ENCODE data around the gene P2RY13.

P2RY13 gene

GRCh38 chr3:151306168-151306810 lies 23.1 kb downstream of the P2RY13 start:
- Histone ChIP-seq H3K9me3 (ENCODE audit: control insufficient read depth, insufficient read depth, low read length) (no peaks in the 10 kb centered on the region), H3K36me3 (ENCODE audit: control insufficient read depth, insufficient read depth, low read length) (no peaks in the 10 kb centered on the region), H3K4me3 (ENCODE audit: low read depth, low read length) (no peak overlapping the region), H3K4me1 (ENCODE audit: control insufficient read depth, insufficient read depth, low read length) (peaks cover 30% of the 10 kb centered on the region), H3K9ac (ENCODE audit: low read depth, low read length) (no peak overlapping the region), H3K27me3 (ENCODE audit: control insufficient read depth, insufficient read depth, low read length) (no peaks in the 10 kb centered on the region)

DNA sequence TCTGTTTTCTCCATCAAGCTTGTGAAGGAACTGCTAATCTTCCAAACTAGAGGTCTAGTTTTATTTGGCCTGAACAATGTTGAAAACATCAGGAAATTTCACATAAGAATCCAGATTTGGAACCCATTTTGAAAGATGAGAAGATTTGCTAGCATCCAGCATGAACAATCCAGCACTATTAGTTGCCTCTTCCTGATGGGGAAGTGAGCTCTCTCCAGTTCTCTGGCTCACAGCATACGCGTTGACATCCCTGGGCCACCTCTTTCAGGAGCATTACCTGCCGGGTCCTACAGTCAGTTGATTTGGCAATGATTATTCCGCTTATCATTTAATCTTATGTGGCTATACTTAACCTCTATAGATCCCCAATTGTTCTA lies 23.6 kb downstream of the P2RY13 start:
- Histone ChIP-seq H3K4me1 (ENCODE audit: control insufficient read depth, insufficient read depth, low read length) (peaks cover 30% of the 10 kb centered on the region), H3K9me3 (ENCODE audit: control insufficient read depth, insufficient read depth, low read length) (no peaks in the 10 kb centered on the region), H3K9ac (ENCODE audit: low read depth, low read length) (no peak overlapping the region), H3K27me3 (ENCODE audit: control insufficient read depth, insufficient read depth, low read length) (no peaks in the 10 kb centered on the region), H3K4me3 (ENCODE audit: low read depth, low read length) (no peak overlapping the region), H3K36me3 (ENCODE audit: control insufficient read depth, insufficient read depth, low read length) (no peaks in the 10 kb centered on the region)

DNA sequence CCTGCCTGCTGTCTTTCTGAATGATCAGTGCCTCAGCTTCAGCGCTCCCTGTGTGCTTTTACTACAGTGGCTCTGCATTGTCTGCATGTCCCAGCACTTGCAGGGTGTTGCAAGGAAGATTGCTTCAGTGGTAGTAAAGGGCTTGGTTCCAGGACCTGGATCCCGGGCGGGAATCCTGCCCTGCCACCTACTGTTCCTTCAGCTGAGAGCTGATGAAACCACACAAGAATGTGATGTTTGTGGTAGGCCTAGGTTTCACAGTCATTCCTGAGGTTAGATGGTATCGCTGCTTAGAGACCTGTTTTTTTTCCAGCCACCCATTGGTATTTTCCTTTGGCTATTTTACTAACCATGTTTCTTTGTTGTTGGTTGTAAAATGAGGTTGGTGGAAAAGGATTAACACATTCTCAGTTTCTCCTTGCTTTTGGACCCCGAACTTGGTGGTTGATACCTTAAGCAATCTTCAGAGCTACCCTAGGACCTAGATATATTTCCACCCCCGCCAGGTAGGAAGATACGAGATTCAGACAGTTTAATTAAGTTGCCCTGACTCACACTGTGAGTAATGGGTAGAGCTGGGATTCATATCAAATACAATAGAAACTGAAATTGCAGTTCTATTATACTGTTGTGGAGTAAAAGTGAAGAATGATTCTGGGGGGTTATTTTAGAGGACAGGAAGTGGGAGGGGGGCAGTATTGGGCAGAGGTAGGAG lies 24.1 kb downstream of the P2RY13 start:
- Histone ChIP-seq H3K9me3 (ENCODE audit: control insufficient read depth, insufficient read depth, low read length) (no peaks in the 10 kb centered on the region), H3K4me1 (ENCODE audit: control insufficient read depth, insufficient read depth, low read length) (peaks cover 30% of the 10 kb centered on the region), H3K9ac (ENCODE audit: low read depth, low read length) (no peak overlapping the region), H3K4me3 (ENCODE audit: low read depth, low read length) (no peak overlapping the region), H3K36me3 (ENCODE audit: control insufficient read depth, insufficient read depth, low read length) (no peaks in the 10 kb centered on the region), H3K27me3 (ENCODE audit: control insufficient read depth, insufficient read depth, low read length) (no peaks in the 10 kb centered on the region)

GRCh38 chr3:151303751-151304150 lies 25.6 kb downstream of the P2RY13 start:
- Histone ChIP-seq H3K4me1 (ENCODE audit: control insufficient read depth, insufficient read depth, low read length) (peaks cover 30% of the 10 kb centered on the region), H3K9ac (ENCODE audit: low read depth, low read length) (no peak overlapping the region)

GRCh38 chr3:151301787-151302186 lies 27.6 kb downstream of the P2RY13 start:
- Histone ChIP-seq H3K4me3 (ENCODE audit: low read depth, low read length) (no peak overlapping the region), H3K36me3 (ENCODE audit: control insufficient read depth, insufficient read depth, low read length) (no peaks in the 10 kb centered on the region), H3K9ac (ENCODE audit: low read depth, low read length) (no peak overlapping the region), H3K9me3 (ENCODE audit: control insufficient read depth, insufficient read depth, low read length) (no peaks in the 10 kb centered on the region), H3K27me3 (ENCODE audit: control insufficient read depth, insufficient read depth, low read length) (no peaks in the 10 kb centered on the region), H3K4me1 (ENCODE audit: control insufficient read depth, insufficient read depth, low read length) (peaks cover 21% of the 10 kb centered on the region)

More at GRCh38 chr3:151303751-151304150, 25.6 kb downstream of the P2RY13 start:
- Histone ChIP-seq H3K27me3 (ENCODE audit: control insufficient read depth, insufficient read depth, low read length) (no peaks in the 10 kb centered on the region), H3K36me3 (ENCODE audit: control insufficient read depth, insufficient read depth, low read length) (no peaks in the 10 kb centered on the region), H3K4me3 (ENCODE audit: low read depth, low read length) (no peak overlapping the region), H3K9me3 (ENCODE audit: control insufficient read depth, insufficient read depth, low read length) (no peaks in the 10 kb centered on the region)

DNA sequence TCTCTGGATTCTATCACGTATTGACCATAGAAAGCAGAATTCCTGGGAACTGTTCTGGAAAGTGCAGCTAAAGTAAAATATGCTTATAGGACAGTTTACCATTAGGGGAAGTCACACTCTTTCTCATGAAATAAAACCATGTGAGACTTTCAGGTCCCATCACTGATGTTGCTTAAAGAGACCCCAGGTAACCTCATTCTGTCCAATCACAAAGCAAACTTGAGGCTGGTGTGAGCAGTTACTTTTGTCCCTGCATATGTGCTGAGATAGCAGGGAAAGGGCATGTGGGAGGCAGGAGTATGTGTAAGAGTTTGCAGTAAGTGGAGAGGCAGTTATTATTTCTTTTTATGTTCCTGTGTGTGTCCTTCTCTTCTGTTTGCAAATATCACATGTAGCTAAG lies 28.8 kb downstream of the P2RY13 start:
- no peaks in the 10 kb centered on the region for H3K27me3 ChIP-seq (ENCODE audit: control insufficient read depth, insufficient read depth, low read length)
- H3K4me3 ChIP-seq (ENCODE audit: low read depth, low read length): no peak overlapping the region
- H3K9me3 ChIP-seq (ENCODE audit: control insufficient read depth, insufficient read depth, low read length): no peaks in the 10 kb centered on the region
- peaks cover 14% of the 10 kb centered on the region for H3K4me1 ChIP-seq (ENCODE audit: control insufficient read depth, insufficient read depth, low read length)
- no peak overlapping the region for H3K9ac ChIP-seq (ENCODE audit: low read depth, low read length)
- no peaks in the 10 kb centered on the region for H3K36me3 ChIP-seq (ENCODE audit: control insufficient read depth, insufficient read depth, low read length)

GRCh38 chr3:151299006-151299405 lies 30.3 kb downstream of the P2RY13 start:
- Histone ChIP-seq H3K27me3 (ENCODE audit: control insufficient read depth, insufficient read depth, low read length) (no peaks in the 10 kb centered on the region), H3K4me1 (ENCODE audit: control insufficient read depth, insufficient read depth, low read length) (peaks cover 2% of the 10 kb centered on the region), H3K9me3 (ENCODE audit: control insufficient read depth, insufficient read depth, low read length) (no peaks in the 10 kb centered on the region), H3K36me3 (ENCODE audit: control insufficient read depth, insufficient read depth, low read length) (no peaks in the 10 kb centered on the region), H3K4me3 (ENCODE audit: low read depth, low read length) (no peak overlapping the region), H3K9ac (ENCODE audit: low read depth, low read length) (no peak overlapping the region)

DNA sequence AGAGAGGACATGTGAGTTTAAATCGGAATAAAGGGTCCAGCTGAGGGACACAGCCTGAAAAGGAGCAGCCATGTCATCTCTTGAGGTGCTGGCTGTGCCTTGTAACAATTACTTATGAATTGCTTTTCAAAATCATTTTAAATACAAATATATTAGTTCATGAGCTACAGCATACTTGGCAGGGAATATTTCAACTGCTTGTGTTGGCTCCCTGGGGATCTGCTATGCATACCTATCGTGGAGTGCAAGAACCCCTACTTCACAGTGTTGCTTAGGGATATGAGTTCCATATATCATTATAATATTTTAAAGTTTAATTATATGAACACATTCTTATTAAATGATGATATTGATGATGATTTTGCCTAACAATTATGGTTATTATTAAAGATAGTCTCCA lies 31.9 kb downstream of the P2RY13 start:
- no peak overlapping the region for H3K9ac ChIP-seq (ENCODE audit: low read depth, low read length)
- no peaks in the 10 kb centered on the region for H3K4me1 ChIP-seq (ENCODE audit: control insufficient read depth, insufficient read depth, low read length)
- no peaks in the 10 kb centered on the region for H3K27me3 ChIP-seq (ENCODE audit: control insufficient read depth, insufficient read depth, low read length)
- no peaks in the 10 kb centered on the region for H3K9me3 ChIP-seq (ENCODE audit: control insufficient read depth, insufficient read depth, low read length)
- H3K36me3 ChIP-seq (ENCODE audit: control insufficient read depth, insufficient read depth, low read length): no peaks in the 10 kb centered on the region
- no peak overlapping the region for H3K4me3 ChIP-seq (ENCODE audit: low read depth, low read length)

DNA sequence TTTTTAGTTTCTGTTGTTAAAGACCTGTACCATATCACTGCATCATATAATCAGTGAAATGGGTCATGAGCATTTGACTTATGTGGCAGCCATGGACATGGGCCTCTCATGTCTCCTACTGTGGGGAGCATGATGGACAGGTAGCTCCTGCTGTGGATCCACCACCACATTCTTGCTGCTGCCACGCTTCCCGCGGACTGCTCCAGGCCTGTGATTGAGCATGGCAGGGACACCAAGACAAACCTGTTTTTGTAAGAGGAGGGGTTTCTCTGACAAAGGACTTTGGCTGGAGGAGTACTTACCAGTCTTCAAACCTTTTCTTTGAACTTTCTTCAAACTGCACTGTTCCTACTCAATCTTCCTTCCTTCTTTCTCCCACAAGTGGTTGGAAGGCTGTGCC lies 33.1 kb downstream of the P2RY13 start:
- H3K9me3 ChIP-seq (ENCODE audit: control insufficient read depth, insufficient read depth, low read length): no peaks in the 10 kb centered on the region
- no peaks in the 10 kb centered on the region for H3K27me3 ChIP-seq (ENCODE audit: control insufficient read depth, insufficient read depth, low read length)
- H3K4me3 ChIP-seq (ENCODE audit: low read depth, low read length): no peak overlapping the region
- no peaks in the 10 kb centered on the region for H3K4me1 ChIP-seq (ENCODE audit: control insufficient read depth, insufficient read depth, low read length)
- H3K9ac ChIP-seq (ENCODE audit: low read depth, low read length): no peak overlapping the region
- H3K36me3 ChIP-seq (ENCODE audit: control insufficient read depth, insufficient read depth, low read length): no peaks in the 10 kb centered on the region

- no peaks in the 10 kb centered on the region for H3K27me3 ChIP-seq (ENCODE audit: control insufficient read depth, insufficient read depth, low read length)
- H3K36me3 ChIP-seq (ENCODE audit: control insufficient read depth, insufficient read depth, low read length): no peaks in the 10 kb centered on the region
- no peaks in the 10 kb centered on the region for H3K4me1 ChIP-seq (ENCODE audit: control insufficient read depth, insufficient read depth, low read length)
- no peak overlapping the region for H3K9ac ChIP-seq (ENCODE audit: low read depth, low read length)
- no peak overlapping the region for H3K4me3 ChIP-seq (ENCODE audit: low read depth, low read length)
- no peaks in the 10 kb centered on the region for H3K9me3 ChIP-seq (ENCODE audit: control insufficient read depth, insufficient read depth, low read length)
Observed at GRCh38 chr3:151293127-151293526, 36.2 kb downstream of the P2RY13 start.

DNA sequence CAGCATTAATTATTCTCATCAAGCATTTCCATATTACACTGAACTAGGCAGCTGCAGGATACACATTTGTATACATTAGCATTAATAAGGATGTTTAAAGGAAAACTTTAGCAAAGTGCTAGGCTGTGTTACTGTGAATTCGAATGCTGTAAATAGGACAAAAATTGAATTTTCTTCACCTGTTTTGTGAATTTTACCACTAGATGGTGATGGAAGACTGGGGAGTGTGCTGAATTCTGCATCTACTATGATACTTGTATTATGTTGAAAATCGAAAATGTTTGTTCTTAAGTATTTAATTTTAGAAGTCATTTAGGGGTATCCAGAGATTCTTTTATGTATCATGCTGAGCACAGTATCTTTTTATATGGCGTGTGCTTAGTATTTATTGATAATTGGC lies 38.7 kb downstream of the P2RY13 start:
- no peak overlapping the region for H3K4me3 ChIP-seq (ENCODE audit: low read depth, low read length)

GRCh38 chr3:151289445-151289844 lies 39.9 kb downstream of the P2RY13 start:
- Histone ChIP-seq H3K9ac (ENCODE audit: low read depth, low read length) (no peak overlapping the region), H3K4me1 (ENCODE audit: control insufficient read depth, insufficient read depth, low read length) (peaks cover 2% of the 10 kb centered on the region), H3K27me3 (ENCODE audit: control insufficient read depth, insufficient read depth, low read length) (no peaks in the 10 kb centered on the region), H3K36me3 (ENCODE audit: control insufficient read depth, insufficient read depth, low read length) (no peaks in the 10 kb centered on the region), H3K4me3 (ENCODE audit: low read depth, low read length) (no peak overlapping the region), H3K9me3 (ENCODE audit: control insufficient read depth, insufficient read depth, low read length) (no peaks in the 10 kb centered on the region)

More for the DNA sequence above, 38.7 kb downstream of the P2RY13 start:
- Histone ChIP-seq H3K27me3 (ENCODE audit: control insufficient read depth, insufficient read depth, low read length) (no peaks in the 10 kb centered on the region), H3K4me1 (ENCODE audit: control insufficient read depth, insufficient read depth, low read length) (peaks cover 2% of the 10 kb centered on the region), H3K9me3 (ENCODE audit: control insufficient read depth, insufficient read depth, low read length) (no peaks in the 10 kb centered on the region), H3K9ac (ENCODE audit: low read depth, low read length) (no peak overlapping the region), H3K36me3 (ENCODE audit: control insufficient read depth, insufficient read depth, low read length) (no peaks in the 10 kb centered on the region)

Measured in iPS-15b (cell line).